Stimulated activated naive B cell treated with anti-CD40 and anti-IgM and Interleukin-4, amounts not matched to agents 10 μg/mL and 1 μg/mL and 100 μg/mL, for 72 hours (primary cell): ENCODE data around the gene RIMS4.
A peak's percentile ranks its signal among the peaks of the same experiment; 100 is the strongest.

ENCODE experiments used
- ATAC-seq, 2 donors: fragments of 150-1000 bp; cut with Tn5 transposase; replicated peaks; 2 replicates each; pipeline ENCODE4 v1.10.0; 2021; ENCODE audit warnings: moderate library complexity in 1 of 2
- DNase-seq: peaks from one replicate; pipeline ENCODE4 v3.0.0; 2021
- H3K27ac Mint-ChIP-seq: one replicate; pipeline ENCODE4 v1.8.0; 2022; ENCODE audit warnings: mild to moderate bottlenecking, mixed read lengths
- H3K27me3 Mint-ChIP-seq, 2 donors: one replicate each; pipeline ENCODE4 v1.8.0; 2022; ENCODE audit warnings: mixed read lengths in 2 of 2
- H3K36me3 Mint-ChIP-seq, 2 donors: one replicate each; pipeline ENCODE4 v1.8.0; 2022; ENCODE audit warnings: mixed read lengths in 2 of 2, mild to moderate bottlenecking in 1 of 2
- H3K4me1 Mint-ChIP-seq, 2 donors: one replicate each; pipeline ENCODE4 v1.8.0; 2022; ENCODE audit warnings: mixed read lengths in 2 of 2, mild to moderate bottlenecking in 1 of 2
- H3K4me3 Mint-ChIP-seq, 2 donors: one replicate each; pipeline ENCODE4 v1.8.0; 2022; ENCODE audit warnings: mild to moderate bottlenecking in 2 of 2, mixed read lengths in 2 of 2, moderate library complexity in 1 of 2
- H3K9me3 Mint-ChIP-seq, 2 donors: one replicate each; pipeline ENCODE4 v1.8.0; 2022; ENCODE audit warnings: mixed read lengths in 2 of 2, mild to moderate bottlenecking in 1 of 2

RIMS4 gene

DNA sequence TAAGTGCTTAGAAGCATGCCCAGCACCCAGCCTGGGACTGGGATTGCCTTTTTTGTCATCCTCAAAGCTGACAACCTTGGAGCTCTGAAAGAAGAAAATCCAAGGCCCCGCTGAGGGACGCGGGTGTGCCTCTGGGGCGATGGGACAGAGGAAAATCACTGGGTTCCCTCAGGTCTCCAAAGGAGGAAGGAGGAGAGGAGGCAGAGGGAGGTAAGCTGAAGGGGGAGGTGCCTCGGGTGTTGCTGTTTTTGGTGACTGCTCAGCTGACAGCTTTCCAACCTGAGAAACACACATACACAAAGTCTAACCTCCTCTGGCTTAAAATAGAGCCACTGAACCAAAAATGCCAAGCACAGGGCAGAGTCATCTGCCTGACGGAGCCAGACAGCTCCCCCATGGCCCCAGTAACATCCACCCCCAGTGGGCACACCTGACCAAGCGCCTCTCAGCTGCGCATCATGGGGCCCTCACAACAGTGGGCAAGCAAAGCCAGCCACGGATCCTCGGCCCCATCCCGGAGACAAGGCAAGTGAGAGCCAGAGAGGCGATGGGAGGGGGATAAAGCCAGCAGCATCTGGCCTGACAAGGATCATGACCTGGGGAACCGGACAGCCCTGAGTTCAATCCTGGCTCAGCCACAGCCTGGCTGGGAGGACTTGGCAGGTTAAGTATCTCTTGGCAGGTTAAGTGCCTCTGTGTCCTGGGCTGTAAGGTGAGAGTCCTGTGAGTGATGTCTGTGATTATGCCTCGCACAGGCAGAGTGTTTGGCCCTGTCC is 67.9 kb downstream of the RIMS4 start:
- Mint-ChIP-seq H3K36me3 (peaks cover 0 to 4% of the 10 kb centered on the region in 2 donors), H3K27me3 (peaks cover 43 to 53% of the 10 kb centered on the region in 2 donors), H3K9me3 (peaks cover under 1 to 5% of the 10 kb centered on the region in 2 donors), H3K4me3 (no peak overlapping the region), H3K27ac (no peak overlapping the region), H3K4me1 (peaks cover 4 to 13% of the 10 kb centered on the region in 2 donors)
- ATAC-seq (no peak), DNase-seq (no peak)

DNA sequence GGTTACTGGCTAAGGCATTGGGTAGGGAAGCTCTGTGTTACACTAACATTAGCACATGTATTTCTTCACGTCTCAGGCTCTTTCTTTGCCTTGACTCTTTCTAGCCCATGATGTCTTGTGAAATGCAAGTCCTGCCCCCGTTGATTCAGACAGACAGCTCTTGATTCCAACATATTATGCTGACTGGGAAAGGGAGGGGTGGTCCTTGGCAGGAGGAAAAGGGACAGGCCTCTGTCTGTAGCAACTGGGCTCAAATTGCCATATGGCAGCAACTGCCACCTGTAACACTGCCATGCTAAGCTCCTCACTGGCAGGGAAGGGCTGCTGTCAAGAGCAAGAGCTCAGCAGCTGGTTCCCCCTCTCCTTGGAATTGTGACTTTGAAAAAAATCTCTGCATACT is 70.4 kb downstream of the RIMS4 start:
- Mint-ChIP-seq H3K36me3 (peaks cover 6 to 9% of the 10 kb centered on the region in 2 donors), H3K27ac (no peak overlapping the region), H3K27me3 (peaks cover 29 to 30% of the 10 kb centered on the region in 2 donors), H3K4me3 (no peak overlapping the region), H3K4me1 (peaks cover 5 to 11% of the 10 kb centered on the region in 2 donors), H3K9me3 (peaks cover 9 to 11% of the 10 kb centered on the region in 2 donors)
- ATAC-seq (no peak), DNase-seq (no peak)

GRCh38 chr20:44738813-44739477 is 71.4 kb downstream of the RIMS4 start:
- Mint-ChIP-seq H3K36me3 (peaks cover 6 to 9% of the 10 kb centered on the region in 2 donors), H3K4me3 (no peak overlapping the region), H3K27ac (no peak overlapping the region), H3K4me1 (peaks cover 5 to 11% of the 10 kb centered on the region in 2 donors), H3K27me3 (peaks cover 20 to 25% of the 10 kb centered on the region in 2 donors), H3K9me3 (peaks cover 9 to 11% of the 10 kb centered on the region in 2 donors)
- peak; percentile 65 to 73 for ATAC-seq
- peak; percentile 39 for DNase-seq

DNA sequence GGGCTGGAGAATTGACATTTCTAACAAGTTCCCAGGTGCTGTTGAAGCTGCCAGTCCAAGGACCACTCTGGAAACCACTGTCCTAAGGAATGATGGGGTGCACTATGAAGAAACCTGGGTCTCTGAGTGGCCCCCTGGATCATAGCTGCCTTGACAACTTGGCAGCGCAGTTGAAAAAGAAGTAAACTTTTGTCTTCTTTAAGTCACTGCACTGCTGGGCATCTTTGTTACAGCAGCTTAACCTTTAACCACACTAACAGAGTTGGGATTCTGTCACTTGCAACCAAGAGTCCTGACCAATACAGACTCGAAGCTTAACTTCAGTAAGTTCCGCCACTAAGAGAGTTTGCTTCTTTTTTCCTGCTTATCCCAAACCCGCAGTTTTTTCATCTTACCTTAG is 73.2 kb downstream of the RIMS4 start:
- no peak for ATAC-seq
- Mint-ChIP-seq H3K27me3 (peaks cover 2 to 17% of the 10 kb centered on the region in 2 donors), H3K27ac (no peak overlapping the region), H3K9me3 (peaks cover 9 to 11% of the 10 kb centered on the region in 2 donors), H3K4me1 (peaks cover 9 to 18% of the 10 kb centered on the region in 2 donors), H3K4me3 (no peak overlapping the region), H3K36me3 (peaks cover 6 to 9% of the 10 kb centered on the region in 2 donors)
- DNase-seq: no peak

DNA sequence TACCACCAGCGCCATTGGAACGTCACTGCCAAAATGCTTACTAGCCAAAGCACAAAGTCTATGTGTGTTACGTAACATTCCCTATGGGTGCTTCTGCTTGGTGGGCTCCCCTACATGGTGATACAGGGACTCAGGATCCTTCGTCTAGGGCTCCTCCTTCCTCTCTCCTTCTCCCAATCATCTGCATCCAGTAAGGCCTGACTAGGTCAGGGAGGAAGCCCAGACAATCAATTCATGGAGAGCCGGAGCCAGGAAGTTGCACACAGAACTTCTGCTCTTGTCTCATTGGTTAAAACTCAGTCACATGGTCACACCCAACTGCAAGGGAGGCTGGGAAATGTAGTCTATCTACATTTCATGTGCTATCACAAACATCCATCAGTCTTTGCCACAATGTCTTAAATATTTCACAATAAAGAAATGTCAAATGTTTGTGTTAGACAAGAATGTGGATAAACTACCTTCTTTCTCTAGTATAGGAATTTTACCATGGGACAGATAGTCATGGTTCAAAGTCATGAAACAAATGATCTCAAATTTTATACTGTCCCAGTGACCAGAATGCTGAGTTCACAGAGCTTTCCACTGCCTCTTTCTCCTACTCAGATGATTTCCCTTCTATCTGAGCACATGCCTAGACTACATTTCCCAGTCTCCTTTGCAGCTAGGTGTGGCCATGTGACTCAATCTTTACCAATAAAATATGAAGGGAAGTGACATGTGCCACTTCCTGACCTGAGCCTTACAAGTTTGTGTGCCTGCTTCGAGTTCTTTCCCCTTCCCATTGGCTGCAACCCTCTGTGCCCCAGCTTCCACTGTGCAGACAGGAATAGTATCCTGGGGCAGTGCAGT is 74.0 kb downstream of the RIMS4 start:
- Mint-ChIP-seq H3K27me3 (peaks cover 0 to 13% of the 10 kb centered on the region in 2 donors), H3K9me3 (peaks cover 9 to 11% of the 10 kb centered on the region in 2 donors), H3K4me1 (peaks cover 9 to 18% of the 10 kb centered on the region in 2 donors), H3K27ac (peak overlapping the region; percentile 9), H3K36me3 (peaks cover 6 to 9% of the 10 kb centered on the region in 2 donors), H3K4me3 (peak overlapping the region; percentile 57 to 73)
- DNase-seq (no peak), ATAC-seq (peak; percentile 75 to 77)

DNA sequence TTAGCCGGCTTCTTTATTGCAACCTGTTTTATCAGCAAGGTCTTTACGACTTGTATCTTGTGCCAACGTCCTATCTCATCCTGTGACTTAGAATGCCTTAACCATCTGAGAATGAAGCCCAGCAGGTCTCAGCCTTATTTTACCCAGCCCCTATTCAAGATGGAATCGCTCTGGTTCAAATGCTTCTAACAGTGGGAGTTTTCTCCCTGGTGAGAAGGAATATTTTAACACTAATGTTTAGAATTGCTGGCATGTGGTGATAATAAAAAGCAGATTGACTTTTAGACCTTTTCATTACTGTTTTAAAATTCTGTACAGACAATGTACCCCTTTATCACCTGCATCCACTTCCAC is 74.6 kb downstream of the RIMS4 start:
- Mint-ChIP-seq H3K27ac (no peak overlapping the region), H3K9me3 (peaks cover 9 to 11% of the 10 kb centered on the region in 2 donors), H3K36me3 (peaks cover 6 to 9% of the 10 kb centered on the region in 2 donors), H3K27me3 (peaks cover 0 to 12% of the 10 kb centered on the region in 2 donors), H3K4me1 (peaks cover 9 to 18% of the 10 kb centered on the region in 2 donors), H3K4me3 (peak overlapping the region in 1 of 2 donors; percentile 73)
- DNase-seq: no peak
- no peak for ATAC-seq

DNA sequence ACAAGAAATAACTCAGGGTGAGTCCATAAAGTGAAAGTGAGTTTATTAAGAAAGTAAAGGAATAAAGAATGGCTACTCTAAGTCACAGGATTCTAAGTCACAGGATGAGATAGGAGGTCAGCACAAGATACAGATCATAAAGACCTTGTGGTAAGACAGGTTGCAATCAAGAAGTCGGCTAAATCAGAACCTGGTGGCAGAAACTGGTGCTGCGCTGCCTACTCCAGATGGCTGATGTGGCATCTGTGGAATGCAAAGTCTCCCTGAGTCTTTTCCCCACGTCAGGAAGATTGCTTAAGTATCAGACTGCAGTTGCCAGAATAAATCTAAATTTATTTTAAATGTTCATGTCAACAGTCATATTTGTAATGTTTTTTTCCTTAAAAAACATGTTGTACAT is 75.4 kb downstream of the RIMS4 start:
- H3K9me3 Mint-ChIP-seq: peaks cover 9 to 11% of the 10 kb centered on the region in 2 donors
- ATAC-seq (no peak), DNase-seq (no peak)
- H3K4me3 Mint-ChIP-seq: no peak overlapping the region
- H3K4me1 Mint-ChIP-seq: peaks cover 9 to 18% of the 10 kb centered on the region in 2 donors
- peaks cover 0 to 12% of the 10 kb centered on the region in 2 donors for H3K27me3 Mint-ChIP-seq
- H3K27ac Mint-ChIP-seq: no peak overlapping the region
- peaks cover 6 to 9% of the 10 kb centered on the region in 2 donors for H3K36me3 Mint-ChIP-seq

DNA sequence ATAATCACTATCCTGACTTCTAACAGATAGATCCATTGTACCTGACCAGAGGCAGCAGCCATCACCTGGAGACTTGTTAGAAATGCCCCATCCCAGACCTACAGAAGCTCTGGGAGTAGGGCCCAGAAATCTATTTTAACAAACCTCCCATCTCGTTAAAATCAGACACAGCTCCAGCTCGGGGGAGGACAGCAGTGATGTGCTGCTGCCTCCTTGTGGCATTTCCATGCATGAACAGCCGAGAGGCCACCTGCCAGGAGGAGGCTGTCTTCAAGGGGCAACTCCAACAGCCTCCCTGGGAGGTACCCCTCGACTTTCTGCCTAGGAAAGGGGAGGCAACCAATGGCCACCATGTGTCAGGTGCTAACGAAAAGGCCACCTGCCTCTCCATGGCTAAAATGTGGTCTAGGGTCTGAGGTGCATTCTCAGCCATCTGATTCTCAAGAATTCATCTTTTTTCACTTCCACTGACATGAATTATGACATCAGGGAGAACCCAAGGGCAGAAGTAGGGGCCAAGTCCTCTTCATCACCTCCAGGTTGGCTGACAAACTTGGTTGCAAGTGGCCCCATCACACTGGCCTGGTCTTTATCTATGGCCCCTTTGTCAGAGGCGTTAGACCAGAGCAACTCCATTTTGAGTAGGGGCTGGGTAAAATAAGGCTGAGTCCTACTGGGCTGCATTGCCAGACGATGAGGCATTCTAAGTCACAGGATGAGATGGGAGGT is 76.8 kb downstream of the RIMS4 start:
- Mint-ChIP-seq H3K4me1 (peaks cover 9 to 18% of the 10 kb centered on the region in 2 donors), H3K27ac (no peak overlapping the region), H3K27me3 (peaks cover 6 to 17% of the 10 kb centered on the region in 2 donors), H3K9me3 (peaks cover 6 to 9% of the 10 kb centered on the region in 2 donors), H3K36me3 (peaks cover 5 to 6% of the 10 kb centered on the region in 2 donors), H3K4me3 (no peak overlapping the region)
- DNase-seq: peak; percentile 32
- peak; percentile 72 to 76 for ATAC-seq

DNA sequence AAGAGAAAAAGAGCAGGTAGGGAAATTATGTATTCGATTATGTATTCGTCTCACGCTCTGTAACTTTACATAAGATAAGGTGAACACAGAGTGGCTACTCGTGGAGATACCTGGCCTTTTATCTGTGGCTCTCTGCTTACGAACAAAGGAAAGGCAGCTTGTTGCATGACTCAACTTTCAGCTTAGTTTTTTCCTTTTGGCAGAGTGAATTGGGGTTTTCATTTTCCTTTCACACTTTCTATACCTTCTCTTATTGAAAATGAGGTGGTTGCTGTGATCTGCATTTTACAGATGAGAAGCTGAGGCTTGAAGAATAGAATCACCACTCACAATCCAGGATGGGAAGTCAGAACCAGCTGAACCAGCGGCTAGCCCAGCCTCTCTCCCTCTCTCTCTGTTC is 78.0 kb downstream of the RIMS4 start:
- H3K4me1 Mint-ChIP-seq: peaks cover 9 to 18% of the 10 kb centered on the region in 2 donors
- DNase-seq (no peak), ATAC-seq (no peak)
- peaks cover 6 to 17% of the 10 kb centered on the region in 2 donors for H3K27me3 Mint-ChIP-seq
- H3K27ac Mint-ChIP-seq: no peak overlapping the region
- peaks cover 5 to 6% of the 10 kb centered on the region in 2 donors for H3K36me3 Mint-ChIP-seq
- H3K4me3 Mint-ChIP-seq: no peak overlapping the region
- H3K9me3 Mint-ChIP-seq: peaks cover 6% of the 10 kb centered on the region in 2 donors

DNA sequence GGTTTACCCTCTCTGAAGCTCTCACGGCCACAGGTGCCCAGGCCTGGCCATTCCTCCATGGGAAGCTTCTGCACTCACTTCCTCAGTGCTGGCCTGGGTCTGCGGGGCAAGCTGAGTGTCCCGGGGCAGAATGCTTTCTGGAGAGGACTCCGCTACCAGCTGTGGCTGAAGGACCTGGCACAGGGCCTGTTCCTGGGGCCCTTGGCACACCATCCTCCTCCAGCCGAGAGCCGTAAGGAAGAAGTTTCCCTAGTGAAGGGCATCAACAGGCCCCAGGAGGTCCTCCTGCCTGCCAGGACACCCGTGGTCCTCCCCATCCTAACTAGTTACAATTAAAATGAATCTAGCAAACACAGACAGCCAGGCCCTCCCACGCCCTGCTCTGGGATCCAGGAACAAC is 78.7 kb downstream of the RIMS4 start:
- H3K27ac Mint-ChIP-seq: no peak overlapping the region
- no peak for ATAC-seq

GRCh38 chr20:44730441-44730840 is 79.9 kb downstream of the RIMS4 start:
- H3K27me3 Mint-ChIP-seq: peaks cover 6 to 17% of the 10 kb centered on the region in 2 donors
- no peak overlapping the region for H3K27ac Mint-ChIP-seq
- H3K9me3 Mint-ChIP-seq: no peaks in the 10 kb centered on the region
- H3K36me3 Mint-ChIP-seq: no peaks in the 10 kb centered on the region
- ATAC-seq (no peak), DNase-seq (no peak)
- peaks cover 4 to 7% of the 10 kb centered on the region in 2 donors for H3K4me1 Mint-ChIP-seq
- no peak overlapping the region for H3K4me3 Mint-ChIP-seq

More for the DNA sequence above, 78.7 kb downstream of the RIMS4 start:
- Mint-ChIP-seq H3K9me3 (peaks cover 4 to 5% of the 10 kb centered on the region in 2 donors), H3K4me3 (no peak overlapping the region), H3K27me3 (peaks cover 6 to 17% of the 10 kb centered on the region in 2 donors), H3K4me1 (peaks cover 8 to 15% of the 10 kb centered on the region in 2 donors), H3K36me3 (peaks cover 3 to 5% of the 10 kb centered on the region in 2 donors)
- DNase-seq: no peak

DNA sequence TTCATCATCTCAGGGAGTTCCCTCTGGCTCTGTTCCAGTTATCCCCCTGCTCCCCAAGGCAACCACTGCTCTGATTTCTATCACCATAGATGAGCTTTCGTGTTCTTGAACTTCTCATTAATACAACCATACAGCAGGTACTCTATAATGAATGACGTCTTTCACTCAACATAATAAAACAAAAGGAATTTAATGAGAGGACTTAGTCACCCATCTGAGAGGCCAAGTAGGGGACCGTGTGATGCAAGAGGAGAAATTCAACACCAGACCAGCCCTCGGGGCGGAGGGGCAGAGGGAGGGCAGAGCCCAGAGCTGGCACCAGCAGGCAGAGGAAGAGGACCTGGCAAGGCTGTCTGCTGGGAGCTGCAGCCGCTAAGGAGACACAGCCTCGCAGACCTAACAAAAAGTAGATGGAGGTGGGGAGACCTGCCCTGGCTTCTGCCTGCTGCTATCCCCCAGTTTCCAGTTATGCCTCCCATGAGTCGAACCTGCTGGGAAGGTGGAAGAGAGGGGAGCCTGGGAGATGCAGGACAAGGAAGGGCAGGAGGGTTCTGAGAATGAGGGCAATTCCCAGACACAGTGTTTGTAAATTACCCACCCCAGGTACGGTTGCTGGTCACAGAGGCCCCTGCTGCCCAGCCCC is 81.4 kb downstream of the RIMS4 start:
- H3K27ac Mint-ChIP-seq: no peak overlapping the region
- ATAC-seq (no peak), DNase-seq (no peak)
- H3K36me3 Mint-ChIP-seq: no peaks in the 10 kb centered on the region
- no peak overlapping the region for H3K4me3 Mint-ChIP-seq
- peaks cover 4 to 7% of the 10 kb centered on the region in 2 donors for H3K4me1 Mint-ChIP-seq
- no peaks in the 10 kb centered on the region for H3K9me3 Mint-ChIP-seq
- H3K27me3 Mint-ChIP-seq: peaks cover 6 to 11% of the 10 kb centered on the region in 2 donors

- H3K4me3 Mint-ChIP-seq: no peak overlapping the region
- H3K27ac Mint-ChIP-seq: no peak overlapping the region
- DNase-seq (no peak), ATAC-seq (no peak)
- H3K36me3 Mint-ChIP-seq: no peaks in the 10 kb centered on the region
- H3K9me3 Mint-ChIP-seq: no peaks in the 10 kb centered on the region
- H3K27me3 Mint-ChIP-seq: peaks cover 5 to 6% of the 10 kb centered on the region in 2 donors
- peaks cover 0 to 1% of the 10 kb centered on the region in 2 donors for H3K4me1 Mint-ChIP-seq
These were observed 82.7 kb downstream of the RIMS4 start for GRCh38 chr20:44727651-44728050.
